PC-9 (cell line): ENCODE measurements around the gene TRIM10. TPM values are rescaled to one million over a fixed set of nuclear protein-coding genes. Genes with fewer than 3 reads are reported as not detected.

Experiments
- BruUV-seq: library from RNA; stranded (reverse); fragments of 400-500 nt; replicated peaks from 2 replicates; lab custom pipeline; 2021; lab: Mats Ljungman, UMichigan
- CTCF ChIA-PET: fragments of 300-600 bp; sonication (Branson Sonifier 250); formaldehyde crosslinking; loops from one replicate; lab custom pipeline; 2022; ENCODE audit warnings: antibody characterized with exemption; lab: Charles Lee
- POLR2A ChIA-PET: fragments of 300-600 bp; sonication (Branson Sonifier 250); formaldehyde crosslinking; loops from one replicate; lab custom pipeline; 2022; ENCODE audit warnings: antibody characterized with exemption; ENCODE audit not compliant: unreplicated experiment; lab: Charles Lee
- DNase-seq, 2 experiments: peaks; one replicate each; pipeline versions ENCODE4 v3.0.0 to v3.0.0-alpha.2; 2015 to 2022; ENCODE audit warnings: mixed read lengths in 1 of 2
- H2AFZ ChIP-seq: fragments of 200-600 bp; sonication (generic); 2 replicates; pipeline ENCODE4 v1.8.1; 2017; ENCODE audit warnings: antibody characterized with exemption
- H3F3A ChIP-seq: fragments of 200-600 bp; sonication (generic); 2 replicates; pipeline ENCODE4 v1.8.1; 2017; ENCODE audit warnings: antibody characterized with exemption, mild to moderate bottlenecking, low read depth; ENCODE audit not compliant: insufficient read depth
- H3K27ac ChIP-seq: fragments of 200-600 bp; sonication (generic); 2 replicates; pipeline ENCODE4 v1.6.1; 2016; ENCODE audit warnings: mixed run types
- H3K27me3 ChIP-seq: fragments of 200-600 bp; sonication (generic); 2 replicates; pipeline ENCODE4 v1.6.1; 2016; ENCODE audit warnings: low read depth, mixed run types; ENCODE audit not compliant: insufficient read depth
- H3K36me3 ChIP-seq: fragments of 200-600 bp; sonication (generic); 2 replicates; pipeline ENCODE4 v1.6.1; 2016; ENCODE audit warnings: low read depth, mixed run types
- H3K4me1 ChIP-seq: fragments of 200-600 bp; sonication (generic); replicated peaks from 2 replicates; pipeline ENCODE4 v1.6.1; 2016; ENCODE audit warnings: mixed run types; ENCODE audit not compliant: insufficient read depth
- H3K4me2 ChIP-seq: fragments of 200-600 bp; sonication (generic); 2 replicates; pipeline ENCODE4 v1.6.1; 2017; ENCODE audit warnings: mixed run types
- H3K4me3 ChIP-seq: fragments of 200-600 bp; sonication (generic); 2 replicates; pipeline ENCODE4 v1.6.1; 2016; ENCODE audit warnings: mixed run types
- H3K79me2 ChIP-seq: fragments of 200-600 bp; sonication (generic); 2 replicates; pipeline ENCODE4 v1.6.1; 2017; ENCODE audit warnings: low read depth, mixed run types
- H3K9me2 ChIP-seq: fragments of 200-600 bp; sonication (generic); 2 replicates; pipeline ENCODE4 v1.8.1; 2017; ENCODE audit warnings: mild to moderate bottlenecking; ENCODE audit not compliant: insufficient read depth
- H3K9me3 ChIP-seq: fragments of 200-600 bp; sonication (generic); 2 replicates; pipeline ENCODE4 v1.8.1; 2016; ENCODE audit warnings: low read depth; ENCODE audit not compliant: insufficient read depth
- H4K20me1 ChIP-seq: fragments of 200-600 bp; sonication (generic); 2 replicates; pipeline ENCODE4 v1.8.1; 2017; ENCODE audit not compliant: insufficient read depth
- EZH2 ChIP-seq: fragments of 200-600 bp; sonication (generic); IDR thresholded peaks from 2 replicates; pipeline ENCODE4 v1.8.0; 2017; ENCODE audit warnings: antibody characterized with exemption, low read depth
- intact Hi-C: fragments of 100-400 bp; cut with micrococcal nuclease; formaldehyde crosslinking; loops from one replicate; pipeline ENCODE4 v1.10.0; 2022; ENCODE audit not compliant: unreplicated experiment
- total RNA-seq: library from RNA; stranded (reverse); gene quantifications from 2 replicates; pipeline ENCODE4 v1.2.3, GENCODE V29; 2021
- TF ChIP-seq, protein P1 (sequence below): fragments of 200-600 bp; sonication (generic); conservative IDR thresholded peaks from 2 replicates; pipeline ENCODE4 v1.6.1; 2017; ENCODE audit warnings: mixed run types, antibody characterized with exemption, mild to moderate bottlenecking, moderate library complexity

The TRIM10 gene
- total RNA-seq, 1 experiment from 2014 or later = not detected

DNA sequence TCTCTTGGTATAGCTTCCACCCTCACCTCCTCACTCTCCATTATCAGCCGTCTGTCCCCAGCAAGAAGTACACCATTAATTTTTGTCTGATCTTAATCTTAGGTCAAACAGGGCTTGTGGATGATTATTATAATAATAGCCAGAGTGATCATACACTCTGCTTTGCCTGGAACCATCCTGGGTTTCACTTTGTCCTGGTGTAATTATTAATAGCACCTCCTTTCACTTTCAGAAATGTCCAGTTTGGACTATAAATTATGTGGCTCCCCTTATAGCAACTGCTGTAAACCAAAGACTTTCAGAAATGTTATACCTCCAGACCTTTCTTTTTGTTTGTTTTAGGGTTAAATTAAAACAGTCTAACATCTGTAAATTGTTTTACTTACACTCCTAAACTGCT, 47.2 kb downstream of the TRIM10 start:
- H4K20me1 ChIP-seq = no peaks in the 10 kb centered on the region
- peak overlapping the region; percentile 61 for H3K4me3 ChIP-seq
- TF ChIP-seq, protein P1, sequence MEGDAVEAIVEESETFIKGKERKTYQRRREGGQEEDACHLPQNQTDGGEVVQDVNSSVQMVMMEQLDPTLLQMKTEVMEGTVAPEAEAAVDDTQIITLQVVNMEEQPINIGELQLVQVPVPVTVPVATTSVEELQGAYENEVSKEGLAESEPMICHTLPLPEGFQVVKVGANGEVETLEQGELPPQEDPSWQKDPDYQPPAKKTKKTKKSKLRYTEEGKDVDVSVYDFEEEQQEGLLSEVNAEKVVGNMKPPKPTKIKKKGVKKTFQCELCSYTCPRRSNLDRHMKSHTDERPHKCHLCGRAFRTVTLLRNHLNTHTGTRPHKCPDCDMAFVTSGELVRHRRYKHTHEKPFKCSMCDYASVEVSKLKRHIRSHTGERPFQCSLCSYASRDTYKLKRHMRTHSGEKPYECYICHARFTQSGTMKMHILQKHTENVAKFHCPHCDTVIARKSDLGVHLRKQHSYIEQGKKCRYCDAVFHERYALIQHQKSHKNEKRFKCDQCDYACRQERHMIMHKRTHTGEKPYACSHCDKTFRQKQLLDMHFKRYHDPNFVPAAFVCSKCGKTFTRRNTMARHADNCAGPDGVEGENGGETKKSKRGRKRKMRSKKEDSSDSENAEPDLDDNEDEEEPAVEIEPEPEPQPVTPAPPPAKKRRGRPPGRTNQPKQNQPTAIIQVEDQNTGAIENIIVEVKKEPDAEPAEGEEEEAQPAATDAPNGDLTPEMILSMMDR = no peak
- TF ChIP-seq EZH2 = no peak
- BruUV-seq = no TSS peak
- H3K4me1 ChIP-seq = peaks cover 72% of the 10 kb centered on the region
- no peaks in the 10 kb centered on the region for H3K27me3 ChIP-seq
- CTCF ChIA-PET = no interaction called here
- no peaks in the 10 kb centered on the region for H3K9me2 ChIP-seq
- DNase-seq = no peak
- H3K4me2 ChIP-seq = peak overlapping the region; percentile 71
- POLR2A ChIA-PET = no interaction called here
- H2AFZ ChIP-seq = peak overlapping the region; percentile 58; the same call in 1 of the 2 replicates
- peak overlapping the region; percentile 86 for H3K27ac ChIP-seq
- peaks cover 39% of the 10 kb centered on the region for H3F3A ChIP-seq
- no peaks in the 10 kb centered on the region for H3K9me3 ChIP-seq
- intact Hi-C loops = no loop called here
- H3K79me2 ChIP-seq = peaks cover 38% of the 10 kb centered on the region
- H3K36me3 ChIP-seq = no peaks in the 10 kb centered on the region; the same call in 1 of the 2 replicates

DNA sequence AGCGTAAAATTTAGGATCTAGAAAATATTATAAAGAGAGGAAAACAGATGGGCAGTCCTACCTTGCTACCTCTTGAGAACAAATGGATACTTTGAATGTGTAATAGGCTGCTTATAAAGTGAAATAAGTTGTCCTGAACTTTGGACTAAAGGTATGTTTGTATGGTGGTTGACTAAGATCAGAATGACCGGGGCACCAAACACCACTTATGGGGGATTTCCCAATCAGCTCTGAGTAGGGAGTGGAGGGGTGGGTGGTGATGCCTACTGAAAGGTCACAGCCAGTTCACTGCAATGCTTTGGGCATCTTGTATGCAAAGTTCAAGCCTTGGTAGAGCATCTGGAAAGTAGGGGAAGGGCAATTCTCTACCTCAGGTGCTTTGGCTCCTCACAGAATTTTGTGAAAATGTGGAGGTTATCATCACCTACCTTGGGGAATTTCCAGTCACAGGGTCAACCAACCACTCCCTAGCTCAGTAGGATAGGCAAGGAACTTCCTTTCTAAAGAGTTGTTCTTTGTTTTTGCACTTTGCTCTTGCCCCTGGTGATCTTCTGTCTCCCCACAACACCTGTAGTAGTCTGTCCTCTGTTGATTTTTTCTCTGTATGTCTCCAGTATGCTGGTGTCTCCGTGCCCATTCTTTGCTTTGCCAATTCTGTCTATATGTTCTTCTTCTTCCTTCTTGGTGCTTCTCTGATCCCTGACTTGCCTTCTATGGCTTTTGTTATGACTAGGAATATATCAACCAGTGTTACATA, 47.8 kb downstream of the TRIM10 start, which contains the start of gene TRIM31:
TRIM31 (minus strand) TSS at position 88 of the 757 bp plus-strand sequence. CDS start 285 bp downstream, outside the sequence.
- H4K20me1 ChIP-seq = no peaks in the 10 kb centered on the region
- CTCF ChIA-PET = interaction anchor here (0.6 kb wide), 2 partner anchors 8 to 293 kb away, joined by 3 to 7 read pairs; no protein-coding TSS in a partner anchor
- peak within 1 kb of the TSS; percentile 71 for H3K4me2 ChIP-seq
- POLR2A ChIA-PET = no interaction called here
- peak within 1 kb of the TSS; percentile 61 for H3K4me3 ChIP-seq
- peaks cover 43% of the 10 kb centered on the region for H3K79me2 ChIP-seq
- DNase-seq = peak in 1 of 2 experiments; percentile 95
- peaks cover 37% of the 10 kb centered on the region for H3F3A ChIP-seq
- BruUV-seq = no TSS peak
- H3K9me3 ChIP-seq = no peaks in the 10 kb centered on the region
- no peaks in the 10 kb centered on the region for H3K9me2 ChIP-seq
- peaks cover 71% of the 10 kb centered on the region for H3K4me1 ChIP-seq
- H3K27me3 ChIP-seq = no peaks in the 10 kb centered on the region
- TF ChIP-seq, protein P1 = no peak
- no peak for TF ChIP-seq EZH2
- peak within 1 kb of the TSS; percentile 86 for H3K27ac ChIP-seq
- intact Hi-C loops = no loop called here
- H2AFZ ChIP-seq = peak within 1 kb of the TSS; percentile 58
- no peaks in the 10 kb centered on the region; the same call in 1 of the 2 replicates for H3K36me3 ChIP-seq

DNA sequence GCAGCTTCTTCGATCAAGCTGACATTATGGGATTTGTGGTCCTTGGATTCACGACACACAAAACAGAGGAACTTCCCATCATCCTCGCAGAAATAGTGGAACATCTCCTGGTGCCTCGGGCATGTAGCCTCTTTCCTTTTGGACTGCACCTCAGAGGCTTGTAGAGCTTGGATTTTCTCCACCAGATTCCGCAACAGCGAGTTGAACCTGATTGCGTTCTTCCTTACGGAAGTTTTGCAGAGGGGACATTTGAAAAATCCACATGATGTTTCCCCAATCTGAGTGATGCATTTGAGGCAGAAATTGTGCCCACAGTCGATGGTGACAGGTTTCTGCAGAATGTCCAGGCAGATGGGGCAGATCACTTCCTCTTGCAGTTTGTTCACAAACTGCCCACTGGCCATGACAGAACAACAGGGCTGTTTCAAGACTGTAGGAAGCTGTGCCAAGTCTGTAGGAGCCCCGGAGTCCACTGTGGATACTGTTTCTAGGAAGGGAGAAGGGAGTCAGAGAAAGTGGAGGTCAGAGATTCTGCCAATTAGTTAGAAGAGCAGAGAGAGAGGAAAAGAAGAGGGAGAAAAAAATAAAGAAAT, 48.5 kb downstream of the TRIM10 start:
- intact Hi-C loops = no loop called here
- H3K4me2 ChIP-seq = peak overlapping the region; percentile 71
- peak overlapping the region; percentile 86 for H3K27ac ChIP-seq
- TF ChIP-seq, protein P1 = no peak
- H3K4me3 ChIP-seq = peak overlapping the region; percentile 61
- peak overlapping the region; percentile 24 for H2AFZ ChIP-seq
- ChIA-PET POLR2A (no interaction called here), CTCF (interaction anchor here (0.6 to 0.7 kb wide), 3 partner anchors 9 to 293 kb away, joined by 3 to 7 read pairs (median 5); no protein-coding TSS in a partner anchor)
- peaks cover 37% of the 10 kb centered on the region for H3F3A ChIP-seq
- no peaks in the 10 kb centered on the region for H3K9me3 ChIP-seq
- peaks cover 6% of the 10 kb centered on the region for H3K36me3 ChIP-seq
- BruUV-seq = no TSS peak
- peak in 1 of 2 experiments; percentile 42 for DNase-seq
- H4K20me1 ChIP-seq = no peaks in the 10 kb centered on the region
- H3K79me2 ChIP-seq = peaks cover 49% of the 10 kb centered on the region
- no peaks in the 10 kb centered on the region for H3K27me3 ChIP-seq
- H3K9me2 ChIP-seq = no peaks in the 10 kb centered on the region
- H3K4me1 ChIP-seq = peaks cover 76% of the 10 kb centered on the region
